Hepatocyte (in vitro differentiated cells): ENCODE data around the gene NHSL1. TPM values are rescaled to one million over a fixed set of nuclear protein-coding genes. Genes with fewer than 3 reads are reported as not detected.

Experiments
- DNase-seq: peaks from one replicate; pipeline ENCODE4 v3.0.0-alpha.2; 2016; ENCODE audit warnings: low spot score
- H2AFZ ChIP-seq: fragments of 200-600 bp; sonication (generic); 2 replicates; pipeline ENCODE4 v1.6.0; 2016; ENCODE audit warnings: antibody characterized with exemption, mild to moderate bottlenecking
- H3K27ac ChIP-seq: fragments of 200-600 bp; sonication (generic); 2 replicates; pipeline ENCODE4 v1.5.1; 2016; ENCODE audit warnings: mild to moderate bottlenecking
- H3K27me3 ChIP-seq: fragments of 200-600 bp; sonication (generic); 2 replicates; pipeline ENCODE4 v1.6.1; 2016
- H3K36me3 ChIP-seq: fragments of 200-600 bp; sonication (generic); replicated peaks from 2 replicates; pipeline ENCODE4 v1.5.1; 2016; ENCODE audit warnings: low read depth; ENCODE audit not compliant: insufficient read depth
- H3K4me1 ChIP-seq: fragments of 200-600 bp; sonication (generic); 2 replicates; pipeline ENCODE4 v1.5.1; 2016; ENCODE audit warnings: mild to moderate bottlenecking, moderate library complexity; ENCODE audit not compliant: insufficient read depth
- H3K4me2 ChIP-seq: fragments of 200-600 bp; sonication (generic); 2 replicates; pipeline ENCODE4 v1.6.0; 2016
- H3K4me3 ChIP-seq: fragments of 200-600 bp; sonication (generic); 2 replicates; pipeline ENCODE4 v1.5.1; 2016; ENCODE audit warnings: mild to moderate bottlenecking
- H3K79me2 ChIP-seq: fragments of 200-600 bp; sonication (generic); 2 replicates; pipeline ENCODE4 v1.6.0; 2017; ENCODE audit warnings: mild to moderate bottlenecking
- H3K9me2 ChIP-seq: fragments of 200-600 bp; sonication (generic); replicated peaks from 2 replicates; pipeline ENCODE4 v1.6.0; 2017; ENCODE audit warnings: mild to moderate bottlenecking; ENCODE audit not compliant: insufficient read depth
- H3K9me3 ChIP-seq: fragments of 200-600 bp; sonication (generic); 2 replicates; pipeline ENCODE4 v1.5.1; 2016; ENCODE audit warnings: low read depth, mild to moderate bottlenecking
- H4K20me1 ChIP-seq: fragments of 200-600 bp; sonication (generic); 2 replicates; pipeline ENCODE4 v1.6.0; 2016; ENCODE audit warnings: mild to moderate bottlenecking; ENCODE audit not compliant: insufficient read depth, poor library complexity, severe bottlenecking
- EZH2 ChIP-seq: fragments of 200-600 bp; sonication (generic); IDR thresholded peaks from 2 replicates; pipeline ENCODE4 v1.6.1; 2016; ENCODE audit warnings: antibody characterized with exemption, mild to moderate bottlenecking, borderline replicate concordance
- EZH2phosphoT487 ChIP-seq: fragments of 200-600 bp; sonication (generic); IDR thresholded peaks from one replicate; pipeline ENCODE4 v1.6.1; 2018; ENCODE audit warnings: antibody characterized with exemption, mild to moderate bottlenecking, low read depth, moderate library complexity; ENCODE audit not compliant: unreplicated experiment, severe bottlenecking
- WGBS: methylation state at CpG from one replicate; pipeline ENCODE4 v1.1.6; 2016; ENCODE audit warnings: low lambda C conversion rate; ENCODE audit errors: missing lambda C conversion rate; 5-methylcytosine and 5-hydroxymethylcytosine counted together
- polyA plus RNA-seq: library from polyadenylated mRNA; unstranded; fragments of >200 nt; fragmentation: Nextera tagmentation; extraction: Ambion mirVana; gene quantifications from 2 replicates; pipeline ENCODE4 v1.2.1, GENCODE V29; 2016
- total RNA-seq: library from RNA; depleted of rRNA; stranded (reverse); fragments of >200 nt; gene quantifications from 2 replicates; pipeline ENCODE4 v1.2.3, GENCODE V29; 2014
- TF ChIP-seq, protein P1 (sequence below): fragments of 200-600 bp; sonication (generic); IDR thresholded peaks from 2 replicates; pipeline ENCODE4 v1.5.1; 2016; ENCODE audit warnings: antibody characterized with exemption, mild to moderate bottlenecking; ENCODE audit not compliant: poor library complexity

Gene NHSL1
- total and polyA plus RNA-seq, 2 experiments from 2014 or later, result 39.0 to 58.0 TPM

DNA sequence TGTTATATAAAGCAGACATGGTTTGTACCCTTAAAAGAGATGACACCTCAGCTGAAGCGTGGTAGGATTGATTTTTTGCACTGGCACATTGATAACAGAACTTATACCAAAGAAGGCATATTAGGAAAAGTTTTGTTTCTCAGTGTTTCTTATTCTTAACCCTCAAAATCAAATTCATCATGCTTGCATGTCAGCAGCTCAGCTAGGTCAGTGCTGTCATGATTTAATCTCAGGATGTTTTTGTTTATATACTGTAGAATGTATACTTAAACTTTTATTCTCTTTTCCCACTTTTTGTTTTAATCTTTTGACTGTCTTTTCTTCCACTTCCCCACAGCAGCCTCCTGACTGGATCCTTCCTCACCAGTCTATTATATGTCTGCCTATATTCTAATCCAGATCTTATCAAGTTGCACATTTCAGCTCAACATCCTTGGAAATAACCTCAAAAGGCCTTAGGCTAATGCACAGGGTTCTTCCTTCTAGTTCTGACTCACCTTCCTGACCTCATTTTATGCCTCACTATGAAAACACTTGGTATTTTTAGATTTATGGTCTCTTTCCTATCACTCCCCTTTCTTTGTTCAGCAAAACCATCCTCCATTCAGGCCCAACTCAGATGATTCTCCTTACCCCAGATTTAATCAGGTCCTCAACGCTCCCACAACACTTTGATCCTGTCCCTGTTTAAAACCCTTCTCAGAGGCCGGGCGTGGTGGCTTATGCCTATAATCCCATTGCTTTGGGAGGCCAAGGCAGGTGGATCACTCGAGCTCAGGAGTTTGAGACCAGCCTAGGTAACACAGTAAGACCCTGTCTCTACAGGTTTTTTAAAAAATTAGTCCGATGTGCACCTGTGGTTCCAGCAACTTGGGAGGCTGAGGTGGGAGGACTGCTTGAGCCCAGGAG is 88.1 kb downstream of the NHSL1 start:
- no peaks in the 10 kb centered on the region for H3K4me1 ChIP-seq
- TF ChIP-seq, protein P1, sequence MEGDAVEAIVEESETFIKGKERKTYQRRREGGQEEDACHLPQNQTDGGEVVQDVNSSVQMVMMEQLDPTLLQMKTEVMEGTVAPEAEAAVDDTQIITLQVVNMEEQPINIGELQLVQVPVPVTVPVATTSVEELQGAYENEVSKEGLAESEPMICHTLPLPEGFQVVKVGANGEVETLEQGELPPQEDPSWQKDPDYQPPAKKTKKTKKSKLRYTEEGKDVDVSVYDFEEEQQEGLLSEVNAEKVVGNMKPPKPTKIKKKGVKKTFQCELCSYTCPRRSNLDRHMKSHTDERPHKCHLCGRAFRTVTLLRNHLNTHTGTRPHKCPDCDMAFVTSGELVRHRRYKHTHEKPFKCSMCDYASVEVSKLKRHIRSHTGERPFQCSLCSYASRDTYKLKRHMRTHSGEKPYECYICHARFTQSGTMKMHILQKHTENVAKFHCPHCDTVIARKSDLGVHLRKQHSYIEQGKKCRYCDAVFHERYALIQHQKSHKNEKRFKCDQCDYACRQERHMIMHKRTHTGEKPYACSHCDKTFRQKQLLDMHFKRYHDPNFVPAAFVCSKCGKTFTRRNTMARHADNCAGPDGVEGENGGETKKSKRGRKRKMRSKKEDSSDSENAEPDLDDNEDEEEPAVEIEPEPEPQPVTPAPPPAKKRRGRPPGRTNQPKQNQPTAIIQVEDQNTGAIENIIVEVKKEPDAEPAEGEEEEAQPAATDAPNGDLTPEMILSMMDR, result no peak
- TF ChIP-seq EZH2 (no peak), EZH2phosphoT487 (no peak)
- peak overlapping the region; percentile 56 for H3K27ac ChIP-seq
- H3K79me2 ChIP-seq, result peaks cover under 1% of the 10 kb centered on the region
- 88% methylated on average over 6 of the region's 6 CpGs for WGBS
- no peaks in the 10 kb centered on the region for H3K36me3 ChIP-seq
- H3K4me3 ChIP-seq, result no peak overlapping the region
- H3K27me3 ChIP-seq, result no peaks in the 10 kb centered on the region
- no peaks in the 10 kb centered on the region for H3K9me3 ChIP-seq
- no peak for DNase-seq
- H4K20me1 ChIP-seq, result no peaks in the 10 kb centered on the region
- no peak overlapping the region for H3K4me2 ChIP-seq
- no peak overlapping the region for H2AFZ ChIP-seq
- no peaks in the 10 kb centered on the region for H3K9me2 ChIP-seq

DNA sequence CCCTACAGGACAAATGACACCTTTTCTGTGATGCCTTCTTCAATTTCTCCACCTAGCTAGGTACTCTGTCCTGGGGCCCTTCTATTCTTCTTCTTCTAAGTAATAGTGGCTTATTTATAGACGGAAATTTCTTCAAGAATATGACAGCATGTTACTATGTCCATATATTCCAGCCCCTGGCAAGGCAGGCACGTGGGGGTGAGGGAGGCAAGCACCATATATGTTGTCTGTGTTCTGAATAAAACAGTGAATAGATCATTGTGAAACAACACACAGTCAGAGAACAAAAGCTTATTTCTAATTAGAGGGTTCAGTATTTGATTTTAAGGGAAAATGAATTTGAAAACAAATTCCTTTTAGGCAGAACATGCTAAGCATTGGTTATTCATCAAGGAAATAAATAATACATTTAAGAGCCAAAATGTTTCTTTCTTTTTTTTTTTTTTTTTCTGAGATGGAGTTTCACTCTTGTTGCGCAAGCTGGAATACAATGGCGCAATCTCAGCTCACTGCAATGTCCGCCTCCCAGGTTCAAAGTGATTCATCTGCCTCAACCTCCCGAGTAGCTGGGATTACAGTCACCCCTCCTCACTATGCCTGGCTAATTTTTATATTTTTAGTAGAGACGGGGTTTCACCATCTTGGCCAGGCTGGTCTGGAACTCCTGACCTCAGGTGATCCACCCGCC is 89.1 kb downstream of the NHSL1 start:
- H3K36me3 ChIP-seq, result no peaks in the 10 kb centered on the region
- no peaks in the 10 kb centered on the region for H3K27me3 ChIP-seq
- no peak for DNase-seq
- no peaks in the 10 kb centered on the region for H3K9me2 ChIP-seq
- WGBS, result 84% methylated on average over 8 of the region's 8 CpGs
- H3K4me2 ChIP-seq, result no peak overlapping the region
- no peak overlapping the region for H3K27ac ChIP-seq
- H4K20me1 ChIP-seq, result no peaks in the 10 kb centered on the region
- TF ChIP-seq EZH2phosphoT487 (no peak), EZH2 (no peak)
- TF ChIP-seq, protein P1, result no peak
- H2AFZ ChIP-seq, result no peak overlapping the region
- H3K4me3 ChIP-seq, result no peak overlapping the region
- H3K79me2 ChIP-seq, result peaks cover 5% of the 10 kb centered on the region
- no peaks in the 10 kb centered on the region for H3K9me3 ChIP-seq
- no peaks in the 10 kb centered on the region for H3K4me1 ChIP-seq

GRCh38 chr6:138406443-138406842 is 92.9 kb downstream of the NHSL1 start:
- Histone ChIP-seq H3K36me3 (no peaks in the 10 kb centered on the region), H3K79me2 (peaks cover 5% of the 10 kb centered on the region), H3K27ac (no peak overlapping the region), H3K4me3 (no peak overlapping the region), H2AFZ (no peak overlapping the region), H3K9me2 (no peaks in the 10 kb centered on the region), H3K4me1 (peaks cover 3% of the 10 kb centered on the region), H3K4me2 (no peak overlapping the region), H3K27me3 (no peaks in the 10 kb centered on the region), H3K9me3 (no peaks in the 10 kb centered on the region), H4K20me1 (no peaks in the 10 kb centered on the region)
- DNase-seq, result no peak
- TF ChIP-seq EZH2, result no peak
- no peak for TF ChIP-seq EZH2phosphoT487
- TF ChIP-seq, protein P1, result no peak
- 81% methylated on average over 2 of the region's 2 CpGs for WGBS
